HEK293T (cell line): ENCODE data around the gene ERGIC2.
"Not testable (repeated sequence)": the region's sequence is repeated elsewhere in the genome, so short reads cannot be mapped to it uniquely, and the experiment has no call there.

Experiments used
- CTCF ChIA-PET: fragments of 350-600 bp; formaldehyde crosslinking; extraction: SDS; loops from one replicate; lab custom pipeline; 2021; ENCODE audit warnings: antibody characterized with exemption, inconsistent platforms; lab: Yijun Ruan, JAX
- POLR2A ChIA-PET: fragments of 350-600 bp; formaldehyde crosslinking; extraction: SDS; loops from one replicate; lab custom pipeline; 2020; ENCODE audit warnings: antibody characterized with exemption, inconsistent platforms; lab: Yijun Ruan, JAX
- DNase-seq: peaks from one replicate; pipeline ENCODE4 v3.0.0; 2012; ENCODE audit warnings: mixed read lengths; ENCODE audit errors: extremely low spot score
- ARNT ChIP-seq: fragments of 450-650 bp; IDR thresholded peaks from 2 replicates; pipeline ENCODE4 v1.6.1; 2017; ENCODE audit warnings: mild to moderate bottlenecking
- BHLHE40 ChIP-seq: fragments of 450-650 bp; IDR thresholded peaks from 2 replicates; pipeline ENCODE4 v1.6.1; 2016; ENCODE audit warnings: mild to moderate bottlenecking, moderate library complexity, borderline replicate concordance
- CTBP1 ChIP-seq: fragments of 450-650 bp; IDR thresholded peaks from 2 replicates; pipeline ENCODE4 v1.6.1; 2016; ENCODE audit warnings: borderline replicate concordance
- ELF4 ChIP-seq: fragments of 450-650 bp; IDR thresholded peaks from 2 replicates; pipeline ENCODE4 v1.6.1; 2017; ENCODE audit warnings: antibody characterized with exemption
- FOXA1 ChIP-seq: fragments of 450-650 bp; IDR thresholded peaks from 2 replicates; pipeline ENCODE4 v1.6.1; 2016; ENCODE audit warnings: mild to moderate bottlenecking
- FOXK2 ChIP-seq: fragments of 450-650 bp; IDR thresholded peaks from 2 replicates; pipeline ENCODE4 v1.6.1; 2016; ENCODE audit warnings: mild to moderate bottlenecking
- FOXM1 ChIP-seq: fragments of 450-650 bp; IDR thresholded peaks from 2 replicates; pipeline ENCODE4 v1.6.1; 2017; ENCODE audit warnings: mild to moderate bottlenecking, borderline replicate concordance
- HDGF ChIP-seq: fragments of 450-650 bp; IDR thresholded peaks from 2 replicates; pipeline ENCODE4 v1.6.1; 2017; ENCODE audit warnings: antibody characterized with exemption, borderline replicate concordance
- L3MBTL2 ChIP-seq: fragments of 450-650 bp; conservative IDR thresholded peaks from 2 replicates; pipeline ENCODE4 v1.6.1; 2016; ENCODE audit warnings: mild to moderate bottlenecking
- LEF1 ChIP-seq: fragments of 450-650 bp; IDR thresholded peaks from 2 replicates; pipeline ENCODE4 v1.6.1; 2017; ENCODE audit warnings: mild to moderate bottlenecking, borderline replicate concordance
- NFRKB ChIP-seq: fragments of 450-650 bp; IDR thresholded peaks from 2 replicates; pipeline ENCODE4 v1.6.1; 2016; ENCODE audit warnings: mild to moderate bottlenecking, moderate library complexity
- SP1 ChIP-seq: fragments of 450-650 bp; IDR thresholded peaks from 2 replicates; pipeline ENCODE4 v1.6.1; 2017
- SUZ12 ChIP-seq: fragments of 450-650 bp; IDR thresholded peaks from 2 replicates; pipeline ENCODE4 v1.6.1; 2016; ENCODE audit warnings: mild to moderate bottlenecking
- TARDBP ChIP-seq: fragments of 450-650 bp; IDR thresholded peaks from 2 replicates; pipeline ENCODE4 v1.6.1; 2016
- ZNF384 ChIP-seq: fragments of 450-650 bp; IDR thresholded peaks from 2 replicates; pipeline ENCODE4 v1.6.1; 2016
- TF ChIP-seq, protein P1 (sequence below): fragments of 450-650 bp; IDR thresholded peaks from 2 replicates; pipeline ENCODE4 v1.6.1; 2016

The ERGIC2 gene

GRCh38 chr12:29398495-29398894, 17.5 kb upstream of the ERGIC2 start:
- ChIA-PET POLR2A (no interaction called here), CTCF (no interaction called here)
- TF ChIP-seq ELF4 (no peak), L3MBTL2 (no peak), FOXA1 (no peak), NFRKB (no peak), FOXM1 (no peak), HDGF (no peak), SUZ12 (no peak), BHLHE40 (no peak)
- TF ChIP-seq, protein P1, sequence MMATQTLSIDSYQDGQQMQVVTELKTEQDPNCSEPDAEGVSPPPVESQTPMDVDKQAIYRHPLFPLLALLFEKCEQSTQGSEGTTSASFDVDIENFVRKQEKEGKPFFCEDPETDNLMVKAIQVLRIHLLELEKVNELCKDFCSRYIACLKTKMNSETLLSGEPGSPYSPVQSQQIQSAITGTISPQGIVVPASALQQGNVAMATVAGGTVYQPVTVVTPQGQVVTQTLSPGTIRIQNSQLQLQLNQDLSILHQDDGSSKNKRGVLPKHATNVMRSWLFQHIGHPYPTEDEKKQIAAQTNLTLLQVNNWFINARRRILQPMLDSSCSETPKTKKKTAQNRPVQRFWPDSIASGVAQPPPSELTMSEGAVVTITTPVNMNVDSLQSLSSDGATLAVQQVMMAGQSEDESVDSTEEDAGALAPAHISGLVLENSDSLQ = no peak
- DNase-seq = no peak

DNA sequence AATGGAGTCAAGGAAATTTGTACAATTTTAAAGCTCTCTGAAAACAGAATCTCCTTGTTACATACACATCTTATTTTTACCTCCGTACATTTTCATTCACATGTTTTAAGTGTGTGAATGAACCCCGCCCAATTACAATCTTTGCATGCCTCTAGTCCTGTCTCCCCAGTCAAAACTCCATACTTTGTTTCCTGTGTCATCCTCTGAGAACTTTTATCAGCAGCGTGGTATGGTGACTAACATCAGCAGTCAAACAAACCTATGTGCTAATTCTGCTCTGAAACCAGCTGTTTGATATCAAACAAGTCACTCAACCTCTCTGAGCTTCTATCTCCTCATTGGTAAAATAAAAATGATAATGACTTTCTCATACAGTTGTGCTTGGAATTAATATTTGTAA, 15.8 kb upstream of the ERGIC2 start:
- ChIA-PET CTCF (no interaction called here), POLR2A (no interaction called here)
- TF ChIP-seq ELF4 (no peak), BHLHE40 (no peak), FOXM1 (no peak)
- TF ChIP-seq, protein P1 = no peak
- no peak for DNase-seq

GRCh38 chr12:29395356-29395755, 14.4 kb upstream of the ERGIC2 start:
- no peak for DNase-seq
- POLR2A ChIA-PET = interaction anchor here (0.8 kb wide), 1 partner anchor 14 kb away, joined by 3 read pairs; the partner anchor contains the start of gene ERGIC2
- CTCF ChIA-PET = no interaction called here
- TF ChIP-seq ZNF384 = no peak
- no peak for TF ChIP-seq FOXA1
- TF ChIP-seq CTBP1 = no peak
- TF ChIP-seq ARNT = no peak
- TF ChIP-seq L3MBTL2 = no peak
- TF ChIP-seq FOXK2 = no peak

- POLR2A ChIA-PET, CTCF ChIA-PET, DNase-seq: not testable (repeated sequence)
Measured at GRCh38 chr12:29390419-29390818, 9.4 kb upstream of the ERGIC2 start.

GRCh38 chr12:29389295-29389919, 8.4 kb upstream of the ERGIC2 start:
- ChIA-PET CTCF (no interaction called here), POLR2A (no interaction called here)
- TF ChIP-seq ARNT (no peak), ZNF384 (no peak), LEF1 (no peak), CTBP1 (no peak)
- DNase-seq = no peak

GRCh38 chr12:29386084-29386680, 5.2 kb upstream of the ERGIC2 start:
- POLR2A ChIA-PET = interaction anchor here (0.6 kb wide), 1 partner anchor 148 kb away, joined by 3 read pairs; no protein-coding TSS in a partner anchor
- CTCF ChIA-PET, DNase-seq: not testable (repeated sequence)

DNA sequence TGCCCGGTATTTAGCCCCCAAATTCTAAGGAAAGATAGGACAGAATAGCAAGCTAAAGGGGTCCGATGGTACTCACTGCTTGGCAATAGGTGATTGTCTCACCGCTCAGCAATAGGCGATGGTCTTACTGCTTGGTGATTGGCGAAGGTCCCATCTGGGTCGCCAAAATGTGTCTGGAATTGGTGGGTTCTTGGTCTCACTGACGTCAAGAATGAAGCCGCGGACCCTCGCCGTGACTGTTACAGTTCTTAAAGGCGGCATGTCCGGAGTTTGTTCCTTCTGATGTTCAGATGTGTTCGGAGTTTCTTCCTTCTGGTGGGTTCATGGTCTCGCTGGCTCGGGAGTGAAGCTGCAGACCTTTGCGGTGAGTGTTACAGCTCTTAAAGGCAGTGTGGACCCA, 4.2 kb upstream of the ERGIC2 start:
- CTCF ChIA-PET, DNase-seq, POLR2A ChIA-PET: not testable (repeated sequence)

GRCh38 chr12:29382251-29382650, 1.3 kb upstream of the ERGIC2 start:
- POLR2A ChIA-PET = no interaction called here
- DNase-seq = no peak
- CTCF ChIA-PET = no interaction called here
- TF ChIP-seq BHLHE40 = no peak
- TF ChIP-seq FOXM1 = no peak
- TF ChIP-seq, protein P1 = no peak
- TF ChIP-seq SP1 = no peak
- no peak for TF ChIP-seq SUZ12
- no peak for TF ChIP-seq CTBP1

- CTCF ChIA-PET = no interaction called here
- TF ChIP-seq FOXM1 (no peak), TARDBP (no peak), ZNF384 (no peak), SUZ12 (no peak), ARNT (no peak), FOXK2 (no peak), CTBP1 (no peak), L3MBTL2 (no peak), BHLHE40 (no peak), SP1 (no peak), FOXA1 (no peak), HDGF (no peak), NFRKB (no peak), LEF1 (no peak), ELF4 (no peak)
- TF ChIP-seq, protein P1 = no peak
- POLR2A ChIA-PET = no interaction called here
- no peak for DNase-seq
Measured at GRCh38 chr12:29376118-29376517, 4.9 kb downstream of the ERGIC2 start.
